ENCODE results near the gene AFAP1. TPM values are rescaled to one million over a fixed set of nuclear protein-coding genes. Genes with fewer than 3 reads are reported as not detected.

The AFAP1 gene
- polyA plus RNA-seq, 3 donors = not detected

DNA sequence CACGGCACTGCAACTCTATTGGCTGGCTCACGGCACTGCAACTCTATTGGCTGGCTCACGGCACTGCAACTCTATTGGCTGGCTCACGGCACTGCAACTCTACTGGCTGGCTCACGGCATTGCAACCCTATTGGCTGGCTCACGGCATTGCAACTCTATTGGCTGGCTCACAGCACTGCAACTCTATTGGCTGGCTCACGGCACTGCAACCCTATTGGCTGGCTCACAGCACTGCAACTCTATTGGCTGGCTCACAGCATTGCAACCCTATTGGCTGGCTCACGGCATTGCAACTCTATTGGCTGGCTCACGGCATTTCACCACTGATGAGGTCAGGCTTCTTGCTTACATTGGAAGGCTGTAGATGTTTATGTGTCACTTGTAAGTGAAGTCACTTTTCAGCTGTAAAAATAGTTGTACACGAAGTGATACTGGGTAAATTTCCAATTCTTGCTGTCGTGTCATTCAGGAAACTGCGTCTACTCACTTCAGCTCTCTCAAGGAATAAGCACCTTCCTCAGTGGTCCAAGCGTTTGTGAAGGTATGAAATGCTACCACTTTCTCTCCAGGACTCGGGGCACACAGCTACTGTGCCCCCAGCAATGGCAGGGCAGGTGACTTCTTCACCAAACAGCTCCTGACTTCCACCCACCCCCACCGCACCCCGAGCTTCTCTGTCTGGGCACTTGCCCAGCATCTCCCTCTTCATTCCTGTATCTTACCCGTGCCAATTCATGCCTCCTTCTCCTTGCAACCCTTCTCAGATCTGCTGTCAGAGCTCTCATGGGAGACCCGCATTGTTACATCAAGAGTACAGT lies 141.3 kb downstream of the AFAP1 start:
- Mint-ChIP-seq H3K4me1 (peaks cover 1% of the 10 kb centered on the region), H3K27ac (no peak overlapping the region), H3K9me3 (peaks cover 0 to 6% (median 2%) of the 10 kb centered on the region in 7 donors), H3K4me3 (no peak overlapping the region), H3K27me3 (ENCODE audit: low read depth in 3 of 3) (peaks cover 0 to 7% (median 5%) of the 10 kb centered on the region in 3 donors), H3K36me3 (peaks cover 0 to 19% of the 10 kb centered on the region in 2 donors)
- TF ChIP-seq, protein P1, sequence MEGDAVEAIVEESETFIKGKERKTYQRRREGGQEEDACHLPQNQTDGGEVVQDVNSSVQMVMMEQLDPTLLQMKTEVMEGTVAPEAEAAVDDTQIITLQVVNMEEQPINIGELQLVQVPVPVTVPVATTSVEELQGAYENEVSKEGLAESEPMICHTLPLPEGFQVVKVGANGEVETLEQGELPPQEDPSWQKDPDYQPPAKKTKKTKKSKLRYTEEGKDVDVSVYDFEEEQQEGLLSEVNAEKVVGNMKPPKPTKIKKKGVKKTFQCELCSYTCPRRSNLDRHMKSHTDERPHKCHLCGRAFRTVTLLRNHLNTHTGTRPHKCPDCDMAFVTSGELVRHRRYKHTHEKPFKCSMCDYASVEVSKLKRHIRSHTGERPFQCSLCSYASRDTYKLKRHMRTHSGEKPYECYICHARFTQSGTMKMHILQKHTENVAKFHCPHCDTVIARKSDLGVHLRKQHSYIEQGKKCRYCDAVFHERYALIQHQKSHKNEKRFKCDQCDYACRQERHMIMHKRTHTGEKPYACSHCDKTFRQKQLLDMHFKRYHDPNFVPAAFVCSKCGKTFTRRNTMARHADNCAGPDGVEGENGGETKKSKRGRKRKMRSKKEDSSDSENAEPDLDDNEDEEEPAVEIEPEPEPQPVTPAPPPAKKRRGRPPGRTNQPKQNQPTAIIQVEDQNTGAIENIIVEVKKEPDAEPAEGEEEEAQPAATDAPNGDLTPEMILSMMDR (IDR thresholded peaks at IDR 0.05) = no peak
- Histone ChIP-seq H4K20me1 (ENCODE audit: insufficient read depth, low read length) (no peaks in the 10 kb centered on the region), H3K4me3 (replicated peaks in 1 of 3; ENCODE audit: low read depth in 2 of 3, low read length in 3 of 3) (no peak overlapping the region), H3K9me3 (replicated peaks in 1 of 2; ENCODE audit: control insufficient read depth in 1 of 2, insufficient read depth in 1 of 2, low read length in 2 of 2) (no peaks in the 10 kb centered on the region), H3K27me3 (ENCODE audit: control insufficient read depth in 2 of 2, insufficient read depth in 2 of 2, low read length in 2 of 2) (no peaks in the 10 kb centered on the region), H3K9ac (ENCODE audit: insufficient read depth, low read length, poor library complexity, severe bottlenecking) (no peak overlapping the region), H2AFZ (ENCODE audit: insufficient read depth, low read depth, low read length, poor library complexity, severe bottlenecking) (no peak overlapping the region), H3K27ac (ENCODE audit: low read depth in 1 of 2, low read length in 2 of 2) (no peak overlapping the region), H3K4me2 (replicated peaks; ENCODE audit: extremely low read depth, low read length, poor library complexity, severe bottlenecking) (no peak overlapping the region), H3K4me1 (ENCODE audit: control insufficient read depth in 1 of 2, insufficient read depth in 2 of 2, low read length in 2 of 2) (no peaks in the 10 kb centered on the region), H3K36me3 (replicated peaks in 1 of 2; ENCODE audit: control insufficient read depth in 1 of 2, insufficient read depth in 2 of 2, low read length in 2 of 2) (peaks cover 0 to 3% of the 10 kb centered on the region in 2 donors), H3K79me2 (ENCODE audit: insufficient read depth, low read length) (no peaks in the 10 kb centered on the region)
- 82% methylated on average over 12 of the region's 18 CpGs for WGBS (ENCODE audit: insufficient coverage)
- intact Hi-C loops (cut with micrococcal nuclease) = no loop called here
- DNase-seq = peak in 1 of 3 donors; percentile 15

DNA sequence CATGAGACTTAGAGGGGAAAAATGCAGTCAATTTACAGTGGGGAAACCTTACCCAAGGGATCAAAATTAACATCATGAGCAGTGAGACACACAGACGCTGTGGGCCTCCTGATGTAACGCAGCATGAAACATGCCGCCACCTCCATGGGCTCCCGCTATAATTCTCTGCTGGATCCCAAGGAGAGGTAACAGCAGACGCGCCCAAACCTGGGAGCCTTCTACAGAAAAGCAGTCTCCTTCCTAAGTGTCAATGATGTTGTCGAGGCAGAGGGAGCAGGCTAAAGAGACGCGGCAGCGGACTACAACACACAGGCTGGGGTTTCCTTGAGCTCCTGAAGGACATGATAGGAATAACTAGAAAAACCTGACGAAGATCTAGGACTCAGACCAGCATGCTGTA lies 142.3 kb downstream of the AFAP1 start:
- Mint-ChIP-seq H3K4me3 (no peak overlapping the region), H3K9me3 (peaks cover 0 to 6% (median 2%) of the 10 kb centered on the region in 7 donors), H3K27ac (no peak overlapping the region), H3K27me3 (ENCODE audit: low read depth in 3 of 3) (peaks cover 0 to 7% (median 5%) of the 10 kb centered on the region in 3 donors), H3K36me3 (peaks cover 0 to 21% of the 10 kb centered on the region in 2 donors), H3K4me1 (peaks cover 1% of the 10 kb centered on the region)
- no peak overlapping the region for H3K9ac ChIP-seq (ENCODE audit: insufficient read depth, low read length, poor library complexity, severe bottlenecking)
- H3K4me2 ChIP-seq (replicated peaks; ENCODE audit: extremely low read depth, low read length, poor library complexity, severe bottlenecking) = no peak overlapping the region
- WGBS (ENCODE audit: insufficient coverage) = 98% methylated on average over 6 of the region's 11 CpGs
- H3K79me2 ChIP-seq (ENCODE audit: insufficient read depth, low read length) = no peaks in the 10 kb centered on the region
- H2AFZ ChIP-seq (ENCODE audit: insufficient read depth, low read depth, low read length, poor library complexity, severe bottlenecking) = no peak overlapping the region
- H3K36me3 ChIP-seq (replicated peaks in 1 of 2; ENCODE audit: control insufficient read depth in 1 of 2, insufficient read depth in 2 of 2, low read length in 2 of 2) = peaks cover 0 to 6% of the 10 kb centered on the region in 2 donors
- no peaks in the 10 kb centered on the region for H4K20me1 ChIP-seq (ENCODE audit: insufficient read depth, low read length)
- no peaks in the 10 kb centered on the region for H3K27me3 ChIP-seq (ENCODE audit: control insufficient read depth in 2 of 2, insufficient read depth in 2 of 2, low read length in 2 of 2)
- no peak for DNase-seq
- TF ChIP-seq, protein P1 (IDR thresholded peaks at IDR 0.05) = no peak
- H3K4me3 ChIP-seq (replicated peaks in 1 of 3; ENCODE audit: low read depth in 2 of 3, low read length in 3 of 3) = no peak overlapping the region
- intact Hi-C loops (cut with micrococcal nuclease) = no loop called here
- no peaks in the 10 kb centered on the region for H3K4me1 ChIP-seq (ENCODE audit: control insufficient read depth in 1 of 2, insufficient read depth in 2 of 2, low read length in 2 of 2)
- H3K9me3 ChIP-seq (replicated peaks in 1 of 2; ENCODE audit: control insufficient read depth in 1 of 2, insufficient read depth in 1 of 2, low read length in 2 of 2) = no peaks in the 10 kb centered on the region
- no peak overlapping the region for H3K27ac ChIP-seq (ENCODE audit: low read depth in 1 of 2, low read length in 2 of 2)
